ENCODE results near the gene LILRB5. TPM values are rescaled to one million over a fixed set of nuclear protein-coding genes. Genes with fewer than 3 reads are reported as not detected.
A peak's percentile ranks its signal among the peaks of the same experiment; 100 is the strongest.

Gene LILRB5
- total RNA-seq, 2 donors from 2014 or later = 3.1 to 6.6 TPM

DNA sequence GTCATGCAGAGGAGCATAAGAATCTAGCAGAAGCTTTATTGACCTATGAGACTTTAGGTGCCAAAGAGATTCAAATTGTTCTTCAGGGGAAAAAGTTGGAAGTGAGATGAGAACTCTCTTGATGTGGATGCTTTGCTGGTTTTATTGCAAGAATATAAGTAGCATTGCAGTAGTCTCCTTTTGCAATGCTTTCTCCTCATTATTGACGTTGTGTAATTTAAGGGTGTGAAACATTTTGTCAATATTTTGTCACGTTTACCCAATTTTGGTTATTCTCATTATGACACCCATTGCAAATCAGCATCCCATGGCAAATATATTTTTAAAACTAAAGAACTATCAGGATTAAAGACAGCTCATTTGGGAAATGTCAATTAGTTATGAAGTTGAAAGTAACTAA is 11.9 kb upstream of the LILRB5 start:
- no peak overlapping the region for H3K4me3 ChIP-seq
- no peaks in the 10 kb centered on the region for H3K36me3 ChIP-seq (replicated peaks in 1 of 2; ENCODE audit: insufficient read depth in 1 of 2, low read depth in 2 of 2)
- DNase-seq = no peak
- intact Hi-C loops (cut with DNase I) = no loop called here
- TF ChIP-seq, protein P1, sequence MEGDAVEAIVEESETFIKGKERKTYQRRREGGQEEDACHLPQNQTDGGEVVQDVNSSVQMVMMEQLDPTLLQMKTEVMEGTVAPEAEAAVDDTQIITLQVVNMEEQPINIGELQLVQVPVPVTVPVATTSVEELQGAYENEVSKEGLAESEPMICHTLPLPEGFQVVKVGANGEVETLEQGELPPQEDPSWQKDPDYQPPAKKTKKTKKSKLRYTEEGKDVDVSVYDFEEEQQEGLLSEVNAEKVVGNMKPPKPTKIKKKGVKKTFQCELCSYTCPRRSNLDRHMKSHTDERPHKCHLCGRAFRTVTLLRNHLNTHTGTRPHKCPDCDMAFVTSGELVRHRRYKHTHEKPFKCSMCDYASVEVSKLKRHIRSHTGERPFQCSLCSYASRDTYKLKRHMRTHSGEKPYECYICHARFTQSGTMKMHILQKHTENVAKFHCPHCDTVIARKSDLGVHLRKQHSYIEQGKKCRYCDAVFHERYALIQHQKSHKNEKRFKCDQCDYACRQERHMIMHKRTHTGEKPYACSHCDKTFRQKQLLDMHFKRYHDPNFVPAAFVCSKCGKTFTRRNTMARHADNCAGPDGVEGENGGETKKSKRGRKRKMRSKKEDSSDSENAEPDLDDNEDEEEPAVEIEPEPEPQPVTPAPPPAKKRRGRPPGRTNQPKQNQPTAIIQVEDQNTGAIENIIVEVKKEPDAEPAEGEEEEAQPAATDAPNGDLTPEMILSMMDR (IDR thresholded peaks at IDR 0.05) = no peak
- no peak for TF ChIP-seq POLR2A (IDR thresholded peaks at IDR 0.05)
- 32 to 35% methylated on average over 2 of the region's 2 CpGs for WGBS, 2 donors
- H3K4me1 ChIP-seq = no peaks in the 10 kb centered on the region
- ATAC-seq = no peak
- H3K9me3 ChIP-seq = no peaks in the 10 kb centered on the region
- no peaks in the 10 kb centered on the region for H3K27me3 ChIP-seq
- no peak overlapping the region for H3K27ac ChIP-seq

DNA sequence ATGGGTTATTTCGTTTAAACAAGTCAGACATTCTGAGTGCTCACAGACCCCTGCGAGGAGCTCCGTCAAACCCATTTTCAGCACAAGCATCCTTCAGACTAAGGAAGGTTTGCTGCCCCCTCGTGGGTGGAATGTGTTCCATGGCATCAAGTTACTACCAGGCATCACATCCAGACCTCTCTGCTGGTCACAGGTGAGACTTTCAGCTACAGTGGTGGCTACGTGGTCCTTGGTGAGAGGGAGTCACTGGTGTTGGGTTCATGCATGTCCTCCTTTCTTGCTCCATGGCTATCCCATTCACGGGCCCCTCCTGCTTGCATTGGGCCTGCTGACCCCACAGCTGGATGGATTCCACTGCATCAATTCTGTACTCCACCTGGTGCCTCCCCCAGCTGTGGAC is 9.1 kb upstream of the LILRB5 start:
- DNase-seq (peak; percentile 80 to 88 (median 83)), ATAC-seq (peak; percentile 74)
- Histone ChIP-seq H3K9me3 (no peaks in the 10 kb centered on the region), H3K4me1 (no peaks in the 10 kb centered on the region), H3K27ac (no peak overlapping the region), H3K4me3 (no peak overlapping the region), H3K36me3 (replicated peaks in 1 of 2; ENCODE audit: insufficient read depth in 1 of 2, low read depth in 2 of 2) (no peaks in the 10 kb centered on the region), H3K27me3 (no peaks in the 10 kb centered on the region)
- WGBS, 2 donors = 4 to 13% methylated on average over 4 to 6 of the region's 6 CpGs
- TF ChIP-seq, protein P1 (IDR thresholded peaks at IDR 0.05) = peak; percentile 41 to 78 (median 74)
- TF ChIP-seq POLR2A (IDR thresholded peaks at IDR 0.05) = no peak
- intact Hi-C loops (cut with DNase I) = no loop called here

DNA sequence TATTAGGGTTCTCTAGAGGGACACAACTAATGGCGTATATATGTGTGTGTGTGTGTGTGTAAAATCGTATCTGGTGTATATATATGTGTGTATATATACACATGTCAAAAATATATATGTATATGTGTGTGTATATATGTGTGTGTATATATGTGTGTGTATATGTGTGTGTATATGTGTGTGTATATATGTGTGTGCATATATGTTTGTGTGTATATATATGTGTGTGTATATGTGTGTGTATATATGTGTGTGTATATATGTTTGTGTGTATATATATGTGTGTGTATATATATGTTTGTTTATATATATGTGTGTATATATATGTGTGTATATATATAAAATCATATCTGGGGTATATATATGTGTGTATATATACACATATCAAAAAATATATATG is 5.4 kb upstream of the LILRB5 start:
- H3K4me1 ChIP-seq = no peaks in the 10 kb centered on the region
- no peak for DNase-seq
- no peaks in the 10 kb centered on the region for H3K36me3 ChIP-seq (replicated peaks in 1 of 2; ENCODE audit: insufficient read depth in 1 of 2, low read depth in 2 of 2)
- TF ChIP-seq POLR2A (IDR thresholded peaks at IDR 0.05) = no peak
- TF ChIP-seq, protein P1 (IDR thresholded peaks at IDR 0.05) = no peak
- intact Hi-C loops (cut with DNase I) = no loop called here
- H3K9me3 ChIP-seq = no peaks in the 10 kb centered on the region
- WGBS, 2 donors = 56 to 77% methylated on average over 2 of the region's 2 CpGs
- no peak overlapping the region for H3K4me3 ChIP-seq
- ATAC-seq = no peak
- no peak overlapping the region for H3K27ac ChIP-seq
- no peaks in the 10 kb centered on the region for H3K27me3 ChIP-seq

DNA sequence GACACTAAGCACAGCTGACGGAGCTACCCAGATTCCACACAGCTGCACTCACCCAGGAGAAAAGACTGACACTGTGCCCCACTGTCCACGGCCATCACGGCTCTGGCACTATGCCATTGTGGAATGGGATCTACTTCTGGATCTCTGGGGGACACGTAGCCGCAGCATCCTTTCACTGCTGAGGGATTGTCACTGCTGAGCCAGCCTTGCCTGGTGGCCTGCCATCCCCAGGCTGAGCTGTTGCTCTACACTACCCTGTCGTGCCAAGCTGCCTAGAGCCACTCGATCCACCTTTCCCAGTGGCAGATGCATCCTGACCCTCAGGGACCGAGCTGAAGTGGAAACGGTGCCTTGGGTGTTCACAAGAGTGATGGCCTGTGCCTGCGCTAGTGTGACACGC is 5.0 kb upstream of the LILRB5 start:
- Histone ChIP-seq H3K36me3 (replicated peaks in 1 of 2; ENCODE audit: insufficient read depth in 1 of 2, low read depth in 2 of 2) (no peaks in the 10 kb centered on the region), H3K4me3 (no peak overlapping the region), H3K9me3 (no peaks in the 10 kb centered on the region), H3K27me3 (no peaks in the 10 kb centered on the region), H3K4me1 (no peaks in the 10 kb centered on the region), H3K27ac (no peak overlapping the region)
- ATAC-seq (no peak), DNase-seq (no peak)
- WGBS, 2 donors = 58 to 63% methylated on average over 8 to 11 of the region's 11 CpGs
- TF ChIP-seq POLR2A (IDR thresholded peaks at IDR 0.05) = no peak
- TF ChIP-seq, protein P1 (IDR thresholded peaks at IDR 0.05) = no peak
- intact Hi-C loops (cut with DNase I) = no loop called here

DNA sequence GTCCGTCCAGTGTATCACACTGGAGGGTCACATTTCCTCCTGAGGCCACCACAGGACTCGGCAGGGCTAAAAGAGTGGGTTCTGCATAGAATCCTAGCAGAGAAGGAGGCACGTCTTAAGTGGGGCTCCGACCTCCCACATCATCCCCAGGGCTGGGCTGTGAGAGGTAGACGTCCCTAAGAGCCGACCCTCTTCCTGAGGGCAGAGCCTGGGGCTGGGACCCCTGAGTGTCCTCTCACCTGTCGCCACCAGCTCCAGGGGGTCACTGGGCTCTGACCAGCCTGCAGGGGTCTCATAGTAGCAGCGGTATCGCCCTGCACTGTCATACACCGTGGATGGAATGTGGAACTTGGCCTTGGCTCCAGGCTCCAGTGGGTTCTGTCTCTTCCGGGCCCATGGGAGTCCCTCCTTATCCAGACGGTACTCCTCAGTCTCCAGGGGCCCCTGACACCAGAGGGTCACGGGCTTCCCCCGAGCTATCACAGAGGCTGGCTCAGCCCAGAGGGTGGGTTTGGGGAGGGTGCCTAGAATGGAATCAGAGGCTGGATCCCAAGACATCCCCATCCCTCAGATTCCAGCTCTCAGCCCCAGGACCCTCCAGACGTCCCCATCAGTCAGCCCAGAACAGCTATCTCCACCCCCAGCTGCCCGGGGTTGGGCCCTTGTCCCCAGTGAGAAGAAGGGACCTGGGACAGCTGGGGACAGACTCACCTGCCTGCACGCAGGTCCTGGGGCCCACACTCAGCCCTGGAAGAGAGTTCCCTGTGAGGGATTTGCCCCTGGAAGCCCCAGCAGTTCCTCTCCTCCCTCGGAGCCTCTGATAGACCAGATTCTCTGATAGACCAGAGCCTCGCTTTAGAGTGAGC is 590 bp downstream of the LILRB5 start:
- Histone ChIP-seq H3K4me3 (no peak overlapping the region), H3K9me3 (no peaks in the 10 kb centered on the region), H3K4me1 (no peaks in the 10 kb centered on the region), H3K36me3 (replicated peaks in 1 of 2; ENCODE audit: insufficient read depth in 1 of 2, low read depth in 2 of 2) (no peaks in the 10 kb centered on the region), H3K27ac (no peak overlapping the region), H3K27me3 (no peaks in the 10 kb centered on the region)
- ATAC-seq (no peak), DNase-seq (no peak)
- intact Hi-C loops (cut with DNase I) = no loop called here
- 53% methylated on average over 19 of the region's 19 CpGs; no CpG with 5 or more reads in 1 of the 2 donors for WGBS, 2 donors
- no peak for TF ChIP-seq POLR2A (IDR thresholded peaks at IDR 0.05)
- TF ChIP-seq, protein P1 (IDR thresholded peaks at IDR 0.05) = no peak

Data from body of pancreas (tissue), 4 donors.